MG63 (cell line): ENCODE data around the gene CCN5. TPM values are rescaled to one million over a fixed set of nuclear protein-coding genes. Genes with fewer than 3 reads are reported as not detected.
"Not testable (repeated sequence)": the region's sequence is repeated elsewhere in the genome, so short reads cannot be mapped to it uniquely, and the experiment has no call there.

Experiments
- DNase-seq: peaks from one replicate; pipeline ENCODE4 v3.0.0-alpha.2; 2020
- H3K27me3 ChIP-seq: fragments of 250-450 bp; sonication (Bioruptor Pico); 2 replicates; pipeline ENCODE4 v1.5.1; 2020; ENCODE audit warnings: mild to moderate bottlenecking, moderate library complexity
- H3K36me3 ChIP-seq: fragments of 250-450 bp; sonication (Bioruptor Pico); 2 replicates; pipeline ENCODE4 v1.5.1; 2020; ENCODE audit warnings: mild to moderate bottlenecking, moderate library complexity
- H3K4me3 ChIP-seq: fragments of 250-450 bp; sonication (Bioruptor Pico); 2 replicates; pipeline ENCODE4 v1.5.1; 2020; ENCODE audit warnings: mild to moderate bottlenecking, moderate library complexity
- H3K9me3 ChIP-seq: fragments of 250-450 bp; sonication (Bioruptor Pico); 2 replicates; pipeline ENCODE4 v1.5.1; 2020; ENCODE audit warnings: mild to moderate bottlenecking, moderate library complexity
- total RNA-seq: library from RNA; depleted of rRNA; stranded (reverse); fragments of >200 nt; shearing (Covaris generic); gene quantifications from 2 replicates; pipeline ENCODE4 v1.2.3, GENCODE V29; 2014; ENCODE audit warnings: low replicate concordance

CCN5 gene
- total RNA-seq, 1 experiment from 2014 or later, result 0.07 TPM

DNA sequence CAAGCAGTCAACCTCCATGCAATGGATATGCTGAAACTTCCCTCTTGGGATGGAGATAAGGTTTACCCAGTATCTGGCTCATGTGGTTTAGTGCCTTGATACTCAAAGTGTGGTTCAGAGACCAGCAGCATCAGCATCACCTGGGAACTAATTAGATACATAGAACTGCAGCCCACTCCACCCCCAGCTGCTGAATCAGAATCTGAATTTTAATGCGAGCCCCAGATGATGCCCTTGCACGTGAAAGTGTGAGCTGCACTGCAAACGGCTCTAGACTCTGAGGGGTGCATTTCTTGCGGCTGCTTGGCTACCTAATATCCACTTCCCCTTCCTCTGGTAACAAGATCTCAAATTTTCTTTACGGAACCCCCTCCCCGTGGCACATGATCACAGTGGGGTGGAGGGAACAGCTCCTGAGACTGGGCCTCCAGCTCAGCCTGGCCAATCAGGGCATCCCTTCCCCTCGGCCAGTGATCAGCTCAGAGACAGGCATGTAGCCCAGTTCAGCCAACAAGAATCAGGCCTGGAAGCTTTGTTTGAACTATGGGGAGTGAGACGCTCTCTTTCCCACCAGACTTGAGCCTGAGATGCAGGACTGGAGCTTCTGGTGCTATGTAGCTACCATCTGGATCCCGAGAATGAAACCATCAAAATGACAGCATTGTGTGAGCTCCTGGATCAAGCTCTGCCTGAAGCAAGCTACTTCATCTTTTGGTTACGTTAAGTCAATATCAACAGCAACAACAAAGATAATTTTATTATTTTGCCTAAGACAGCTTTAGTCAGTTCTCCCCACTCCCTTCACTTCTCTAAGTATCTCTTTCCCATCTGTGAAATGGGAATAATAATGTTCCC is 43.3 kb downstream of the CCN5 start:
- H3K27me3 ChIP-seq, result 0 out of 2 replicates have a peak, but pooled peaks cover 2% of the 10 kb centered on the region
- no peaks in the 10 kb centered on the region for H3K36me3 ChIP-seq
- H3K9me3 ChIP-seq, result no peaks in the 10 kb centered on the region
- no peak overlapping the region for H3K4me3 ChIP-seq
- no peak for DNase-seq

GRCh38 chr20:44759595-44759994 is 44.4 kb downstream of the CCN5 start:
- no peak for DNase-seq
- H3K4me3 ChIP-seq, result no peak overlapping the region
- 0 out of 2 replicates have a peak, but pooled peaks cover 2% of the 10 kb centered on the region for H3K27me3 ChIP-seq
- no peaks in the 10 kb centered on the region for H3K9me3 ChIP-seq
- H3K36me3 ChIP-seq, result no peaks in the 10 kb centered on the region

- H3K9me3 ChIP-seq, result no peaks in the 10 kb centered on the region
- H3K4me3 ChIP-seq, result no peak overlapping the region
- DNase-seq, result peak; percentile 29
- no peaks in the 10 kb centered on the region for H3K36me3 ChIP-seq
- 0 out of 2 replicates have a peak, but pooled peaks cover 2% of the 10 kb centered on the region for H3K27me3 ChIP-seq
These were observed 46.3 kb downstream of the CCN5 start for GRCh38 chr20:44761423-44761822.

GRCh38 chr20:44762466-44763140 is 47.4 kb downstream of the CCN5 start:
- no peak for DNase-seq
- no peaks in the 10 kb centered on the region for H3K9me3 ChIP-seq
- H3K36me3 ChIP-seq, result no peaks in the 10 kb centered on the region
- peaks cover 11% of the 10 kb centered on the region for H3K27me3 ChIP-seq
- no peak overlapping the region for H3K4me3 ChIP-seq

- not testable (repeated sequence) for DNase-seq, H3K4me3 ChIP-seq, H3K9me3 ChIP-seq, H3K36me3 ChIP-seq
- peaks cover 19% of the 10 kb centered on the region for H3K27me3 ChIP-seq
These were observed 48.6 kb downstream of the CCN5 start for GRCh38 chr20:44763798-44764197.

DNA sequence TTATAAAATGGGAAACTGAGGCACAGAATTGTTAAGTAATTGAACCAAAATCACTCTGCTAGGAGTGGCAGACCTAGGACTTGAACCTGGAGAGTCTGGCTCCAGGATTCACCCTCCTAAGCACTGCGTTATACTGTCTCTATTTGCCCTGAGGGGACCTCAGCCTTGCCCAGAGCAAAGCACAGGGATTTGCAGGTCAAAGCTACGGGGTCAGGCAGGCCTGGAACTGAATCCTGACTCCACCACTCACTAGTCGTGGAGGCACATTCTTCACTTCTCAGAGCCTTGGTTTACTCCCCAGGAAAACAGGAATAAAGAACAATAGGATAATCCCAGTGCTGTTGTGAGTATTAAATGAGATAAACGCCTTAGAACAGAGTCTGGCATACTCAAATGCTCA is 49.9 kb downstream of the CCN5 start:
- Histone ChIP-seq H3K27me3 (peaks cover 27% of the 10 kb centered on the region), H3K9me3 (no peaks in the 10 kb centered on the region), H3K36me3 (no peaks in the 10 kb centered on the region), H3K4me3 (no peak overlapping the region)
- DNase-seq, result no peak

DNA sequence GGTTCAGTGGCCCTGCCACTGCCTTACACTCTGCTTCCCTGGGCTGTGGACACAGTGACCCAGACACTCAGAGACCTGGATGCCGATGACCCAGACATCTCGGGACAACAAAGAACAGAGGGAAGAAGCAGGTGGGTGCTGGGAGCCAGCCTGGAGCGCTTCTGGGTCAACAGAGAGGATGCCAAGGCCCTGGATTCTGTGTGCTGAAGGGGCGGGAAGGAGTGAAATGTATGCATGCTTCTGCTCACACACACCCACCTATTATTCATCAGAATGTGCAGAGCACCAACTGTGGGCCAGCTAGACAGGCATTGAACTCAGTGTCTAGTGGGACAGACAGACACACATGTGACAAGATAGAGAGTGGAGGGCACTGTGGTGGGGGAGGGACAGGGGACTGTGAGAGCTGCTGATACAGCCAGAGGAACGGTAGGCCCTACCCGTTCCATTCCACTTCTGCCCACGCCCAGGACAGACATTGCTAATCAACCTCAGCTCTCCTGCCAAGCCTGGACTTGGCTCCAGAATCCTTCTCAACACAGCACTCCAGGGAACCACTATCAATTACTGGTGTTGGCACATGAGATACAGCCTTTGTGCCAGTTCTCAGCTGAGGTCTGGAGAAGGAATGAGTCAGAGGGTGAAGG is 50.7 kb downstream of the CCN5 start:
- H3K36me3 ChIP-seq, result no peaks in the 10 kb centered on the region
- peaks cover 27% of the 10 kb centered on the region for H3K27me3 ChIP-seq
- H3K4me3 ChIP-seq, result no peak overlapping the region
- peak; percentile 94 for DNase-seq
- H3K9me3 ChIP-seq, result no peaks in the 10 kb centered on the region

DNA sequence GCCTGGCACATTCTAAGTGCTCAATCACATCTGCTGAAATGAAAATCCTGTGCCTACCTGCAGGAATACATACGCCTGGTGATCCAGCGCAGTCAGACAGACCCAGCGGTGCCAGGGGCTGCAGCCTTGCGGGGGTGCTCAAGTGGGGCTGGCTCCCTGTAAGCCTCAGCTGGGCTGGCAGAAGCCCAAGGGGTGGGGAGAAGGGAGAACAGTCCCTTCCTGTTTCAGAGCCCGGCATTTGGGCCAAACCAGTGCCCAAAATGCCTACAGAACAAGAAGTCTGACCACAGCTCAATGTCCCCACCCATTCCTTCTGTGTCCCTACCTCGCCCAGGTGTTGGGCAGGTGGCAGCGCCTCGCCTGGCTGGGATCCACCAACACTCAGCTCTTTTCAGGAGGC is 53.1 kb downstream of the CCN5 start:
- no peaks in the 10 kb centered on the region for H3K36me3 ChIP-seq
- no peaks in the 10 kb centered on the region for H3K9me3 ChIP-seq
- peaks cover 35% of the 10 kb centered on the region for H3K27me3 ChIP-seq
- no peak overlapping the region for H3K4me3 ChIP-seq
- DNase-seq, result no peak

- no peak for DNase-seq
- Histone ChIP-seq H3K36me3 (no peaks in the 10 kb centered on the region), H3K27me3 (peaks cover 37% of the 10 kb centered on the region), H3K4me3 (no peak overlapping the region), H3K9me3 (no peaks in the 10 kb centered on the region)
These were observed 53.8 kb downstream of the CCN5 start for GRCh38 chr20:44768854-44769480.

- Histone ChIP-seq H3K36me3 (no peaks in the 10 kb centered on the region), H3K9me3 (no peaks in the 10 kb centered on the region), H3K4me3 (no peak overlapping the region), H3K27me3 (peaks cover 39% of the 10 kb centered on the region)
- DNase-seq, result no peak
These were observed 54.3 kb downstream of the CCN5 start for GRCh38 chr20:44769481-44769863.

DNA sequence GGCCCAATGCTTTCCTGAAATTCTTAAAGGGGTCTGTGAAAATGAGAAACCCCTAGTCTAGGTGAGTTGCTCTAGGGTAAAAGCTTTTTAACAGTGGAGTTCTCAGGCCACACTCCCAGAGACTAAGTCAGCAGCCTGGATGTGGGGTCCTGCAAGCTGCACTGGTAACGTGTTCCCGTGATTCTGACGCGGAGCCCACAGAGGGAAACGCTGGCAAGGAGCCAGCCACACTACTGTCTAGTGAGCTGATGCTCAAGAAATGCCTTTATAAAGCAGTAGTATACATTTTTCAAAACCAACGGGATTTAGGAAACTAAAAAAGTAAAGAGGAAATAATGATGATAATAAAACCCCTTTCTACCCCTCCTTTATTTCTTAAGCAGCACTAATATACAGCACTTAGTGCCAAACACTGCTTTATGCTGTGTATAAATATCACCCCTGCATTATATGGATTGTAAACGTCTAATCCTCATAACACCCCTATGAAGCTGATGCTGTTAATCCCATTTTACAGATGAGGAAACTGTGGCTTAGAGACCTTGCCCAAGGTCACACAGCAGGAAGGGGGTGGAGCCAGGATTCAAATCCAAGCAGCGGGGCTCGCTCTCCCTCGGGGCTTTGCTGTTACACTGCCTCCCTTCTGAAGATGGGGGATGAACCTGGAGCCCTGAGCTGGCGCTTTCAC is 55.5 kb downstream of the CCN5 start:
- DNase-seq, result no peak
- peaks cover 41% of the 10 kb centered on the region for H3K27me3 ChIP-seq

DNA sequence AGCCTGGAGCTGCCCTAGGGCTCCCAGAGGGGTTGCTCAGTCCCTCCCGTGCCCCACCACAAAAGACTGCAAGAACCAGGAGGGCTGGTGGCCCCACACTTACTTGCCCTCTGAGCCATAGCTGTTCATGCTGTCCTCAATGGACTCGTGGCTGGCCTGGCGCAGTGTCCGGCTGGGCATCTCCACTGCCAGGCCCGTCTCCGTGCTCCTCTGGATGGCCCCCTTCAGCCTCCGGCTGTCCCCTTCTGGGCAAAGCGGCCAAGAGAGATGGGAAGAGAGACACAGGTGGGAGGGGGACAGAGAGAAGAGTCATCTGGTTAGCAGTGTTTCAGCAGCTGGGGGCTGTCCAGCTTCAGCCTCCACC is 56.0 kb downstream of the CCN5 start:
- Histone ChIP-seq H3K36me3 (no peaks in the 10 kb centered on the region), H3K9me3 (no peaks in the 10 kb centered on the region), H3K4me3 (no peak overlapping the region), H3K27me3 (peaks cover 43% of the 10 kb centered on the region)
- no peak for DNase-seq

More for the DNA sequence above, 55.5 kb downstream of the CCN5 start:
- Histone ChIP-seq H3K36me3 (no peaks in the 10 kb centered on the region), H3K4me3 (no peak overlapping the region), H3K9me3 (no peaks in the 10 kb centered on the region)

GRCh38 chr20:44772636-44773035 is 57.5 kb downstream of the CCN5 start:
- Histone ChIP-seq H3K9me3 (no peaks in the 10 kb centered on the region), H3K36me3 (no peaks in the 10 kb centered on the region), H3K27me3 (peaks cover 41% of the 10 kb centered on the region), H3K4me3 (no peak overlapping the region)
- DNase-seq, result no peak

GRCh38 chr20:44773070-44773829 is 58.1 kb downstream of the CCN5 start:
- no peak for DNase-seq
- H3K4me3 ChIP-seq, result no peak overlapping the region
- no peaks in the 10 kb centered on the region for H3K9me3 ChIP-seq
- H3K27me3 ChIP-seq, result peaks cover 37% of the 10 kb centered on the region
- H3K36me3 ChIP-seq, result no peaks in the 10 kb centered on the region

DNA sequence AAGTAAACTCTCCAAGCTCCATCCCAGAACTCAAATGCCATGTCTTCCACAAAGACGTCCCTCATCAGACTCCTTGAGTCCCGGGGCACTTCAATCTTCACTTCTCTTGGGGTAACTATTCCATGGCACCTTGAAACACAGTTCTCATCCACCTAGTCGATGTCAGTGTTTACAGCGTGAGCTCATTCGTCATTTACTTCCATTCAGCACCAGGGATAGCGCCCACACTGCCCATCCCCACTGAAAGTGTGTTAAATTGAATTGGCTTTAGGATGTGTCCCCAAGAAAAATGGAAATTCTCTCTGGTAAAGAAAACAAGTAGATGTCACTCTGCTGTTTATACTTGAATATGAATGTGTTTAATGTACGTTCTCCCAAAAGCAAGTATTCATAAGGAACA is 61.8 kb downstream of the CCN5 start:
- H3K4me3 ChIP-seq, result no peak overlapping the region
- DNase-seq, result no peak

More for the DNA sequence above, 61.8 kb downstream of the CCN5 start:
- Histone ChIP-seq H3K27me3 (peaks cover 31% of the 10 kb centered on the region), H3K9me3 (no peaks in the 10 kb centered on the region), H3K36me3 (no peaks in the 10 kb centered on the region)
